Endothelial cell of umbilical vein (primary cell): ENCODE data around the gene MC2R. TPM values are rescaled to one million over a fixed set of nuclear protein-coding genes. Genes with fewer than 3 reads are reported as not detected.

Experiments used
- BruUV-seq: library from RNA; stranded (reverse); fragments of 400-500 nt; replicated peaks from 2 replicates; lab custom pipeline; 2021; lab: Mats Ljungman, UMichigan
- CTCF ChIA-PET: fragments of 300-600, 350-600 bp; sonication (Branson Sonifier 250); formaldehyde crosslinking; loops from one replicate; lab custom pipeline; 2021; ENCODE audit warnings: antibody characterized with exemption, inconsistent platforms; lab: Charles Lee
- POLR2A ChIA-PET: fragments of 300-600, 350-600 bp; sonication (Branson Sonifier 250); formaldehyde crosslinking; loops from one replicate; lab custom pipeline; 2021; ENCODE audit warnings: antibody characterized with exemption, inconsistent platforms; lab: Charles Lee
- DNase-seq: peaks from one replicate; pipeline ENCODE4 v3.0.0-alpha.2; 2011; ENCODE audit warnings: low read depth, low spot score
- FAIRE-seq: peaks from 2 replicates; lab custom pipeline; 2011; peaks lifted over from hg19 to GRCh38; lab: Jason Lieb, UNC
- H2AFZ ChIP-seq: 2 replicates; pipeline ENCODE4 v1.6.0; 2012; ENCODE audit warnings: low read depth, low read length, control low read depth, inconsistent platforms
- H3K27ac ChIP-seq: 2 replicates; pipeline ENCODE4 v1.5.1; 2011; ENCODE audit warnings: low read depth, mild to moderate bottlenecking, control low read depth, low read length, moderate library complexity; ENCODE audit not compliant: insufficient read depth
- H3K27me3 ChIP-seq, 2 experiments: 2 replicates each; pipeline versions ENCODE4 v1.6.0 to v1.6.1; 2011; ENCODE audit warnings: low read length in 2 of 2, mixed read lengths in 1 of 2; ENCODE audit not compliant: control insufficient read depth in 2 of 2, insufficient read depth in 2 of 2
- H3K36me3 ChIP-seq, 2 experiments: 2 replicates in 1 of 2; 3 replicates in 1 of 2; pipeline ENCODE4 v1.5.1; 2011; ENCODE audit warnings: low read length in 2 of 2, mild to moderate bottlenecking in 1 of 2, moderate library complexity in 1 of 2; ENCODE audit not compliant: control insufficient read depth in 2 of 2, insufficient read depth in 2 of 2; ENCODE audit errors: extremely low read depth in 1 of 2
- H3K4me1 ChIP-seq: 3 replicates; pipeline ENCODE4 v1.5.1; 2011; ENCODE audit warnings: mild to moderate bottlenecking, low read length; ENCODE audit not compliant: control insufficient read depth, insufficient read depth; ENCODE audit errors: extremely low read depth
- H3K4me2 ChIP-seq: 2 replicates; pipeline ENCODE4 v1.6.1; 2011; ENCODE audit warnings: low read length, control low read depth, mixed read lengths; ENCODE audit not compliant: insufficient read depth
- H3K4me3 ChIP-seq, 3 experiments: fragments of 200-600 bp in 1 of 3; sonication (generic), shearing (Covaris generic) in 1 of 3; replicated peaks in 1 of 3; 2 replicates each; pipeline ENCODE4 v1.5.1; 2011 to 2016; ENCODE audit warnings: control low read depth in 3 of 3, low read length in 3 of 3, mild to moderate bottlenecking in 2 of 3, inconsistent platforms in 1 of 3, low read depth in 1 of 3, moderate library complexity in 1 of 3; ENCODE audit not compliant: insufficient read depth in 1 of 3
- H3K79me2 ChIP-seq: 2 replicates; pipeline ENCODE4 v1.6.0; 2012; ENCODE audit warnings: low read length, inconsistent platforms; ENCODE audit not compliant: control insufficient read depth, insufficient read depth
- H3K9ac ChIP-seq: replicated peaks from 2 replicates; pipeline ENCODE3; 2011; ENCODE audit warnings: low read length, control low read depth; ENCODE audit not compliant: insufficient read depth; ENCODE audit errors: extremely low read depth
- H3K9me1 ChIP-seq: replicated peaks from 3 replicates; pipeline ENCODE4 v1.6.0; 2011; ENCODE audit warnings: mild to moderate bottlenecking, low read length; ENCODE audit not compliant: control insufficient read depth, insufficient read depth; ENCODE audit errors: extremely low read depth
- H3K9me3 ChIP-seq: replicated peaks from 2 replicates; pipeline ENCODE4 v1.5.1; 2012; ENCODE audit warnings: low read length, inconsistent platforms; ENCODE audit not compliant: control insufficient read depth, insufficient read depth
- H4K20me1 ChIP-seq: replicated peaks from 2 replicates; pipeline ENCODE3; 2011; ENCODE audit warnings: mild to moderate bottlenecking, low read length; ENCODE audit not compliant: control insufficient read depth, insufficient read depth; ENCODE audit errors: extremely low read depth
- EZH2 ChIP-seq: IDR thresholded peaks from 2 replicates; pipeline ENCODE4 v1.6.1; 2012; ENCODE audit warnings: borderline replicate concordance, low read depth, mild to moderate bottlenecking, moderate library complexity, low read length, inconsistent platforms; ENCODE audit not compliant: severe bottlenecking
- FOS ChIP-seq: IDR thresholded peaks from 2 replicates; pipeline ENCODE4 v1.6.1; 2011; ENCODE audit warnings: mild to moderate bottlenecking, low read length, moderate library complexity, borderline replicate concordance; ENCODE audit not compliant: insufficient read depth
- GATA2 ChIP-seq: IDR thresholded peaks from 2 replicates; pipeline ENCODE4 v1.7.0; 2011; ENCODE audit warnings: low read depth, mild to moderate bottlenecking, moderate library complexity, mixed read lengths, low read length; ENCODE audit not compliant: insufficient read length, insufficient read depth
- JUN ChIP-seq: IDR thresholded peaks from 2 replicates; pipeline ENCODE4 v1.6.1; 2011; ENCODE audit warnings: borderline replicate concordance, low read depth; ENCODE audit not compliant: insufficient read length, insufficient read depth
- MAX ChIP-seq: IDR thresholded peaks from 2 replicates; pipeline ENCODE4 v1.6.1; 2011; ENCODE audit not compliant: insufficient read depth, insufficient read length
- MYC ChIP-seq: IDR thresholded peaks from one replicate; pipeline ENCODE4 v1.6.1; 2011; ENCODE audit warnings: mild to moderate bottlenecking, low read depth, low read length
- POLR2A ChIP-seq: IDR thresholded peaks from 2 replicates; pipeline ENCODE4 v1.6.1; 2012; ENCODE audit warnings: low read depth, mild to moderate bottlenecking, control low read depth, low read length
- dilution Hi-C: fragments of 300-500 bp; cut with MboI; formaldehyde crosslinking; loops from one replicate; pipeline ENCODE4 v1.15.0; 2019; ENCODE audit warnings: low sequenced_read_pairs; ENCODE audit not compliant: extremely low pct_ligation_motif_present
- intact Hi-C: fragments of 100-400 bp; cut with micrococcal nuclease; formaldehyde crosslinking; loops from one replicate; pipeline ENCODE4 v1.10.0; 2022
- polyA plus RNA-seq, 4 experiments: library from polyadenylated mRNA; depleted of rRNA in 3 of 4; stranded (reverse) in 3 of 4; unstranded in 1 of 4; fragments of >200 nt; gene quantifications; 2 replicates each; pipeline versions ENCODE4 v1.2.1 to v1.2.3, GENCODE V29; 2011 to 2012; ENCODE audit warnings: missing spikeins in 1 of 4
- total RNA-seq: library from RNA; stranded (reverse); gene quantifications from 2 replicates; pipeline ENCODE4 v1.2.3, GENCODE V29; 2021
- TF ChIP-seq, protein P1 (sequence below), 2 donors: IDR thresholded peaks; 1 replicate in 1 of 2; 2 replicates in 1 of 2; pipeline ENCODE4 v1.5.1; 2011; ENCODE audit warnings: low read length in 2 of 2, mild to moderate bottlenecking in 2 of 2, moderate library complexity in 2 of 2, control low read depth in 1 of 2, inconsistent platforms in 1 of 2, low read depth in 1 of 2; ENCODE audit not compliant: insufficient read depth in 1 of 2; ENCODE audit errors: extremely low read depth in 1 of 2

Gene MC2R
- total and polyA plus RNA-seq, 2 donors (not counting 3 experiments of a cell fraction or from before 2014, with no cell fraction given): not detected

DNA sequence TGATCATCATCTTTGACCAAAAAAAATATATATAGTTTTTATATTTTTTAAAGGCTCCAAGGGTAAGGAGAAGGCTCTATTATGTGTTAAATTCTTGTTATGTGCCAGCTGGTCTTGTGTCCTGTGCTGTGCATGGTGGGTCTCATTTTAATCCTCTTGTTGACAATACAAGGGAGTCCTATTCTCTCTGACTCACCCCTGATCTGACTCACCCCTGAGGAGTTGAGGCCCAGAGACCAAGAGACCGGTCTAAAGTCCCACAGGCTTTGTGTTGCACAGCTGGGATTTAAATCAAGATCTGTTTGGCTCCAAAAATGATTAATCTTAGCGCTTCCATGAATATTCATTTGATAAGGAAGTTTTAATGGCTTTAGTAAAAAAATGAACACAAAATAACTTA, 25.7 kb downstream of the MC2R start:
- H3K9me3 ChIP-seq: peaks cover 2% of the 10 kb centered on the region
- DNase-seq: no peak
- no peaks in the 10 kb centered on the region for H3K4me1 ChIP-seq
- ChIA-PET CTCF (no interaction called here), POLR2A (no interaction called here)
- H3K79me2 ChIP-seq: no peaks in the 10 kb centered on the region
- no peak overlapping the region for H3K9ac ChIP-seq
- FAIRE-seq: no peak
- no peak overlapping the region for H2AFZ ChIP-seq
- TF ChIP-seq EZH2 (no peak), MAX (no peak), MYC (no peak), FOS (no peak), POLR2A (no peak), JUN (no peak), GATA2 (no peak)
- TF ChIP-seq, protein P1, sequence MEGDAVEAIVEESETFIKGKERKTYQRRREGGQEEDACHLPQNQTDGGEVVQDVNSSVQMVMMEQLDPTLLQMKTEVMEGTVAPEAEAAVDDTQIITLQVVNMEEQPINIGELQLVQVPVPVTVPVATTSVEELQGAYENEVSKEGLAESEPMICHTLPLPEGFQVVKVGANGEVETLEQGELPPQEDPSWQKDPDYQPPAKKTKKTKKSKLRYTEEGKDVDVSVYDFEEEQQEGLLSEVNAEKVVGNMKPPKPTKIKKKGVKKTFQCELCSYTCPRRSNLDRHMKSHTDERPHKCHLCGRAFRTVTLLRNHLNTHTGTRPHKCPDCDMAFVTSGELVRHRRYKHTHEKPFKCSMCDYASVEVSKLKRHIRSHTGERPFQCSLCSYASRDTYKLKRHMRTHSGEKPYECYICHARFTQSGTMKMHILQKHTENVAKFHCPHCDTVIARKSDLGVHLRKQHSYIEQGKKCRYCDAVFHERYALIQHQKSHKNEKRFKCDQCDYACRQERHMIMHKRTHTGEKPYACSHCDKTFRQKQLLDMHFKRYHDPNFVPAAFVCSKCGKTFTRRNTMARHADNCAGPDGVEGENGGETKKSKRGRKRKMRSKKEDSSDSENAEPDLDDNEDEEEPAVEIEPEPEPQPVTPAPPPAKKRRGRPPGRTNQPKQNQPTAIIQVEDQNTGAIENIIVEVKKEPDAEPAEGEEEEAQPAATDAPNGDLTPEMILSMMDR (IDR thresholded peaks at IDR 0.05; ENCODE audit: extremely low read depth in 1 of 2, insufficient read depth in 1 of 2, low read depth in 1 of 2, low read length in 2 of 2): no peak
- dilution Hi-C loops: no loop called here
- intact Hi-C loops: no loop called here
- no peaks in the 10 kb centered on the region for H3K27me3 ChIP-seq
- no peaks in the 10 kb centered on the region for H3K36me3 ChIP-seq
- H3K27ac ChIP-seq: no peak overlapping the region
- no peaks in the 10 kb centered on the region for H3K9me1 ChIP-seq
- H3K4me3 ChIP-seq: no peak overlapping the region
- no peak overlapping the region for H3K4me2 ChIP-seq
- no TSS peak for BruUV-seq
- H4K20me1 ChIP-seq: no peaks in the 10 kb centered on the region
